Measurements from ENCODE around the gene ING4. TPM values are rescaled to one million over a fixed set of nuclear protein-coding genes. Genes with fewer than 3 reads are reported as not detected.

Gene ING4
- total and polyA plus RNA-seq, 2 donors (not counting 3 experiments of a cell fraction or from before 2014, with no cell fraction given) = 34.7 to 52.0 TPM

DNA sequence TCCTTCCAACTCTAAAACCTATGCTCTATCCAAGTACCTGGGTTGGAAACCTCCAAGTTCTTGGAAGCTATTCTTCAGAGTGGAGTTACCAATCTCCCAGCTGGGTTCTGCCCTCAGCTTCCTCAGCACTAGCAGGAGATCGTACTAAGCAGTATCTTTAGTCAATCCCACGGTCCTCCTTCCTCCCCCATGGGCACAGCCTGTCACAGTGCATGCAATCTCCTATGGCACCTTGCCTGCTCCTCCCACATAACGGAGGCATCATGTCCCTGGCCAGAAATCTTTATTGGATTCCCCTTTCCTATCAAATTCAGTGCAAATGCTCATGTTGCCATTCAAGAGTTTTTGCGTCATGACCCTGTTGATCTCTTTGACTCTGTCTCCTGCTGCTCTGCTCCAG lies 21.8 kb downstream of the ING4 start:
- dilution Hi-C loops (cut with MboI; ENCODE audit: extremely low pct_ligation_motif_present, low sequenced_read_pairs) = no loop called here
- ChIA-PET POLR2A (interaction anchor here (1.1 kb wide), 1 partner anchor 11 kb away, joined by 3 read pairs; no protein-coding TSS in a partner anchor), CTCF (interaction anchor here (1.2 kb wide), 1 partner anchor 18 kb away, joined by 5 read pairs; no protein-coding TSS in a partner anchor)
- intact Hi-C loops (cut with micrococcal nuclease) = no loop called here
- H3K4me1 ChIP-seq (ENCODE audit: control insufficient read depth, extremely low read depth, insufficient read depth, low read length) = peaks cover 13% of the 10 kb centered on the region
- H3K4me2 ChIP-seq (ENCODE audit: insufficient read depth, low read length) = no peak overlapping the region
- no peaks in the 10 kb centered on the region for H3K79me2 ChIP-seq (ENCODE audit: control insufficient read depth, insufficient read depth, low read length)
- FAIRE-seq (no peak), DNase-seq (ENCODE audit: low read depth, low spot score) (no peak)
- H3K27me3 ChIP-seq (ENCODE audit: control insufficient read depth in 2 of 2, insufficient read depth in 2 of 2, low read length in 2 of 2) = peaks cover 0 to 2% of the 10 kb centered on the region in 2 experiments
- H3K9ac ChIP-seq (replicated peaks; ENCODE audit: extremely low read depth, insufficient read depth, low read length) = no peak overlapping the region
- no peaks in the 10 kb centered on the region for H3K9me3 ChIP-seq (replicated peaks; ENCODE audit: control insufficient read depth, insufficient read depth, low read length)
- BruUV-seq (replicated peaks) = no TSS peak
- H4K20me1 ChIP-seq (replicated peaks; ENCODE audit: control insufficient read depth, extremely low read depth, insufficient read depth, low read length) = no peaks in the 10 kb centered on the region
- H3K4me3 ChIP-seq (replicated peaks in 1 of 3; ENCODE audit: insufficient read depth in 1 of 3, low read depth in 1 of 3, low read length in 3 of 3) = no peak overlapping the region
- H3K36me3 ChIP-seq (ENCODE audit: control insufficient read depth in 2 of 2, extremely low read depth in 1 of 2, insufficient read depth in 2 of 2, low read length in 2 of 2) = no peaks in the 10 kb centered on the region
- TF ChIP-seq POLR2A (IDR thresholded peaks at IDR 0.05; ENCODE audit: low read depth, low read length) (no peak), FOS (IDR thresholded peaks at IDR 0.05; ENCODE audit: borderline replicate concordance, insufficient read depth, low read length) (no peak), GATA2 (IDR thresholded peaks at IDR 0.05; ENCODE audit: insufficient read depth, insufficient read length, low read depth, low read length) (no peak)
- TF ChIP-seq, protein P1, sequence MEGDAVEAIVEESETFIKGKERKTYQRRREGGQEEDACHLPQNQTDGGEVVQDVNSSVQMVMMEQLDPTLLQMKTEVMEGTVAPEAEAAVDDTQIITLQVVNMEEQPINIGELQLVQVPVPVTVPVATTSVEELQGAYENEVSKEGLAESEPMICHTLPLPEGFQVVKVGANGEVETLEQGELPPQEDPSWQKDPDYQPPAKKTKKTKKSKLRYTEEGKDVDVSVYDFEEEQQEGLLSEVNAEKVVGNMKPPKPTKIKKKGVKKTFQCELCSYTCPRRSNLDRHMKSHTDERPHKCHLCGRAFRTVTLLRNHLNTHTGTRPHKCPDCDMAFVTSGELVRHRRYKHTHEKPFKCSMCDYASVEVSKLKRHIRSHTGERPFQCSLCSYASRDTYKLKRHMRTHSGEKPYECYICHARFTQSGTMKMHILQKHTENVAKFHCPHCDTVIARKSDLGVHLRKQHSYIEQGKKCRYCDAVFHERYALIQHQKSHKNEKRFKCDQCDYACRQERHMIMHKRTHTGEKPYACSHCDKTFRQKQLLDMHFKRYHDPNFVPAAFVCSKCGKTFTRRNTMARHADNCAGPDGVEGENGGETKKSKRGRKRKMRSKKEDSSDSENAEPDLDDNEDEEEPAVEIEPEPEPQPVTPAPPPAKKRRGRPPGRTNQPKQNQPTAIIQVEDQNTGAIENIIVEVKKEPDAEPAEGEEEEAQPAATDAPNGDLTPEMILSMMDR (IDR thresholded peaks at IDR 0.05; ENCODE audit: extremely low read depth in 1 of 2, insufficient read depth in 1 of 2, low read depth in 1 of 2, low read length in 2 of 2) = no peak
- H2AFZ ChIP-seq (ENCODE audit: low read depth, low read length) = no peak overlapping the region
- H3K27ac ChIP-seq (ENCODE audit: insufficient read depth, low read depth, low read length) = no peak overlapping the region
- no peaks in the 10 kb centered on the region for H3K9me1 ChIP-seq (replicated peaks; ENCODE audit: control insufficient read depth, extremely low read depth, insufficient read depth, low read length)

DNA sequence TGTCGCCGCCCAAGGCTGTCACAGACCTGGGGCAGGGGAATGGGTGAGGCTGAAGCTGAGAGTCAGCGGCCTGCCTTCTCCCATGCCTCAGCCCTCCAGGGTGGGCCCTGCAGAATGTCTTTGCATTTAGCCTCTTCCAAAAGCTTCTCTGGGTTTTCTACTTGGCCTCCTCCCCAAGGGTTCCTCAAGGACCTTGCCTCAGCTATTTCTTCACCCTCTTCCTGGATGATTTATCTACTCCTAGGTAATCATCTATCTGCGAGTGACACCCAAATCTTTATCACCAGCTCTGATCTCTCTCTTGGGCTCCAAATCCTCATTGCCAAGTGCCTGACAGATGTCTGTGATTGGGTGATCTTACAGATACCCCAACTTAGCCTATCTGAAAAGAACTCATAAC lies 22.4 kb downstream of the ING4 start:
- no peak for TF ChIP-seq JUN (IDR thresholded peaks at IDR 0.05; ENCODE audit: borderline replicate concordance, insufficient read depth, insufficient read length, low read depth)
- H3K9me1 ChIP-seq (replicated peaks; ENCODE audit: control insufficient read depth, extremely low read depth, insufficient read depth, low read length) = no peaks in the 10 kb centered on the region
- ChIA-PET POLR2A (interaction anchor here (1.1 kb wide), 1 partner anchor 10 kb away, joined by 3 read pairs; no protein-coding TSS in a partner anchor), CTCF (interaction anchor here (1.2 to 2.1 kb wide), 3 partner anchors 17 to 26 kb away, joined by 3 to 12 read pairs (median 5); no protein-coding TSS in a partner anchor)
- H3K27ac ChIP-seq (ENCODE audit: insufficient read depth, low read depth, low read length) = no peak overlapping the region
- no peak overlapping the region for H3K4me3 ChIP-seq (replicated peaks in 1 of 3; ENCODE audit: insufficient read depth in 1 of 3, low read depth in 1 of 3, low read length in 3 of 3)
- no peaks in the 10 kb centered on the region for H3K79me2 ChIP-seq (ENCODE audit: control insufficient read depth, insufficient read depth, low read length)
- H4K20me1 ChIP-seq (replicated peaks; ENCODE audit: control insufficient read depth, extremely low read depth, insufficient read depth, low read length) = no peaks in the 10 kb centered on the region
- no peak overlapping the region for H3K9ac ChIP-seq (replicated peaks; ENCODE audit: extremely low read depth, insufficient read depth, low read length)
- H3K36me3 ChIP-seq (ENCODE audit: control insufficient read depth in 2 of 2, extremely low read depth in 1 of 2, insufficient read depth in 2 of 2, low read length in 2 of 2) = no peaks in the 10 kb centered on the region
- intact Hi-C loops (cut with micrococcal nuclease) = no loop called here
- H3K4me1 ChIP-seq (ENCODE audit: control insufficient read depth, extremely low read depth, insufficient read depth, low read length) = peaks cover 13% of the 10 kb centered on the region
- peaks cover 0 to 2% of the 10 kb centered on the region in 2 experiments for H3K27me3 ChIP-seq (ENCODE audit: control insufficient read depth in 2 of 2, insufficient read depth in 2 of 2, low read length in 2 of 2)
- H2AFZ ChIP-seq (ENCODE audit: low read depth, low read length) = no peak overlapping the region
- BruUV-seq (replicated peaks) = no TSS peak
- H3K9me3 ChIP-seq (replicated peaks; ENCODE audit: control insufficient read depth, insufficient read depth, low read length) = no peaks in the 10 kb centered on the region
- no peak for FAIRE-seq
- no peak overlapping the region for H3K4me2 ChIP-seq (ENCODE audit: insufficient read depth, low read length)
- dilution Hi-C loops (cut with MboI; ENCODE audit: extremely low pct_ligation_motif_present, low sequenced_read_pairs) = no loop called here
- no peak for DNase-seq (ENCODE audit: low read depth, low spot score)
